HFFc6 (cell line): ENCODE measurements around the gene IFIT1B. TPM values are rescaled to one million over a fixed set of nuclear protein-coding genes. Genes with fewer than 3 reads are reported as not detected.
A peak's percentile ranks its signal among the peaks of the same experiment; 100 is the strongest.
"Not testable (repeated sequence)": the region's sequence is repeated elsewhere in the genome, so short reads cannot be mapped to it uniquely, and the experiment has no call there.

ENCODE experiments used
- DNase-seq: peaks from one replicate; pipeline ENCODE4 v3.0.0-alpha.2; 2018
- H3K27ac Mint-ChIP-seq: 2 replicates; pipeline ENCODE4 v1.8.0; 2020; ENCODE audit warnings: mild to moderate bottlenecking, mixed read lengths
- H3K27me3 Mint-ChIP-seq: 2 replicates; pipeline ENCODE4 v1.8.0; 2021; ENCODE audit warnings: mild to moderate bottlenecking, moderate library complexity, mixed read lengths; ENCODE audit not compliant: insufficient read depth
- H3K36me3 Mint-ChIP-seq: 2 replicates; pipeline ENCODE4 v1.8.0; 2021; ENCODE audit warnings: low read depth, mixed read lengths
- H3K4me1 Mint-ChIP-seq: 2 replicates; pipeline ENCODE4 v1.8.0; 2020; ENCODE audit warnings: low read depth, mixed read lengths
- H3K4me3 Mint-ChIP-seq: 2 replicates; pipeline ENCODE4 v1.8.0; 2020; ENCODE audit warnings: mild to moderate bottlenecking, moderate library complexity, mixed read lengths
- H3K9me3 Mint-ChIP-seq: 2 replicates; pipeline ENCODE4 v1.8.0; 2020; ENCODE audit warnings: mild to moderate bottlenecking, mixed read lengths
- long read RNA-seq: library from polyadenylated mRNA; unstranded; transcript quantifications from one replicate; pipeline ENCODE4 v2.0.0, GENCODE V29; 2019
- total RNA-seq, 6 experiments: library from RNA; stranded (reverse); fragmentation: NEBNext Ultra II Directional; extraction: Animal tissue kit (Norgen Biotek cat#: 25700); gene quantifications; 2 replicates in 1 of 6; 3 replicates in 5 of 6; pipeline ENCODE4 v1.2.3, GENCODE V29; 2021
- TF ChIP-seq, protein P1 (sequence below): fragments of 200-600 bp; sonication (generic); IDR thresholded peaks from 2 replicates; pipeline ENCODE4 v1.5.0; 2021; ENCODE audit warnings: antibody characterized with exemption, mild to moderate bottlenecking

Gene IFIT1B, protein sequence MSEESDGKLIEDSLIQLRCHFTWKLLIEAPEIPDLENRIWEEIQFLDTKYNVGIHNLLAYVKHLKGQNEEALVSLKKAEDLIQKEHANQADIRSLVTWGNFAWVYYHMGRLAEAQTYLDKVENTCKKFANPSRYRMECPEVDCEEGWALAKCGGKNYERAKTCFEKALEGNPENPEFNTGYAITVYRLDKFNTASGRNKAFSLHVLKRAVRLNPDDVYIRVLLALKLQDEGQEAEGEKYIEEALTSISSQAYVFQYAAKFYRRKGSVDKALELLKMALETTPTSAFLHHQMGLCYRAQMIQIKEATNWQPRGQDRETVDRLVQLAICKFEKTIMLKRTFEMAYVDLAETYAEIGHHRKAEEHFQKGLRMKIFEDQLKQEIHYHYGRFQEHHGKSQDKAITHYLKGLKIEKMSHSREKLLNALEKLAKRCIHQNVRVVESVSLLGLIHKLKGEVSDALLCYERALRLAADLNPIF
- not detected for total RNA-seq
- long read RNA-seq: 0 reads

DNA sequence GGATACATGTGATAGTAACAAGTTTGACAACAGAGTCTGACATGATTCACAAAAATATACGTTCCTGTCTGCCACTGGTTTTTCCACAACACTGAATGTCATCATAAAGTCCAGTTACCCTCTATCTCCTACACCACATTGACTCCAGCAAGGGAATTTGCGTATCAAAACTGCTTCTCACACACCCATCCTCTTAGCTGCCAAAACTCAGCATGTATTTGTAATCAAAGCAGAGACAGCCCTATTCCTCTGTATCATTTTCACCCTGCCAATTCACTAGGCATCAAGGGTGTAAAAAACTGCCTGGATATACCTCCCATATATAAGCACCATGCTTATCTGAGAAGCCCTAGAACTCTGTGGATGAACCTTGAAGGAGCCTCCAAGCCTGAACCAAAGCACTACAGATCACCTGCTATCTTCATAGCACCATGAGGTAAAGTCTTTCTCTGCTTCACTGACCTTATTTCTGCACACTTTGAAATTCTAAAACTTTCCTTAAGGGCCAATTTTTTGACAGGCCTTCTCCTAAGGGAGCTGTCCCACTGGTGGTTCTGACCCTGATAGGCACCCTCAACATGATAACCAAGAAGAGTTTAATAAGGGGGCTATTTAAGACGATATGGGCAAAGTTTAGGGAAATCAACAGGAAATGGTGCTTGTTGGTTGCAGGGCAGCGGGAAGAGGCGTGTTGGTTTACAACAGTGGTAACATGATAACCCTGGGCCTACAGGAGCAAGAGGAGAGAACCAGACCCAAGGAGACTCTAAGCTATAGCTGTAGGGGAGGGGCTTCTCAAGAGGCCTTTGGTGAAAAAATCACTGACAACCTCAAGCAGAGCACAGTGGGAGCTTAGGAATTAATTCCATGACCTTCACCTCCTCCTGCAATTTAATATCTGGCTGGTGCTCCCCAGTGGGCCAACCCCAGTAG lies at the start of gene IFIT1B:
TSS of gene IFIT1B (plus strand) at position 352 of the 933 bp plus-strand sequence. CDS start at position 432, 80 bp downstream.
- DNase-seq: no peak
- Mint-ChIP-seq H3K36me3 (no peaks in the 10 kb centered on the region), H3K4me1 (peaks cover 29% of the 10 kb centered on the region), H3K27me3 (0 out of 2 replicates have a peak, but pooled peaks cover 2% of the 10 kb centered on the region), H3K4me3 (no peak within 1 kb of the TSS), H3K27ac (no peak within 1 kb of the TSS), H3K9me3 (no peaks in the 10 kb centered on the region)
- TF ChIP-seq, protein P1, sequence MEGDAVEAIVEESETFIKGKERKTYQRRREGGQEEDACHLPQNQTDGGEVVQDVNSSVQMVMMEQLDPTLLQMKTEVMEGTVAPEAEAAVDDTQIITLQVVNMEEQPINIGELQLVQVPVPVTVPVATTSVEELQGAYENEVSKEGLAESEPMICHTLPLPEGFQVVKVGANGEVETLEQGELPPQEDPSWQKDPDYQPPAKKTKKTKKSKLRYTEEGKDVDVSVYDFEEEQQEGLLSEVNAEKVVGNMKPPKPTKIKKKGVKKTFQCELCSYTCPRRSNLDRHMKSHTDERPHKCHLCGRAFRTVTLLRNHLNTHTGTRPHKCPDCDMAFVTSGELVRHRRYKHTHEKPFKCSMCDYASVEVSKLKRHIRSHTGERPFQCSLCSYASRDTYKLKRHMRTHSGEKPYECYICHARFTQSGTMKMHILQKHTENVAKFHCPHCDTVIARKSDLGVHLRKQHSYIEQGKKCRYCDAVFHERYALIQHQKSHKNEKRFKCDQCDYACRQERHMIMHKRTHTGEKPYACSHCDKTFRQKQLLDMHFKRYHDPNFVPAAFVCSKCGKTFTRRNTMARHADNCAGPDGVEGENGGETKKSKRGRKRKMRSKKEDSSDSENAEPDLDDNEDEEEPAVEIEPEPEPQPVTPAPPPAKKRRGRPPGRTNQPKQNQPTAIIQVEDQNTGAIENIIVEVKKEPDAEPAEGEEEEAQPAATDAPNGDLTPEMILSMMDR: no peak

DNA sequence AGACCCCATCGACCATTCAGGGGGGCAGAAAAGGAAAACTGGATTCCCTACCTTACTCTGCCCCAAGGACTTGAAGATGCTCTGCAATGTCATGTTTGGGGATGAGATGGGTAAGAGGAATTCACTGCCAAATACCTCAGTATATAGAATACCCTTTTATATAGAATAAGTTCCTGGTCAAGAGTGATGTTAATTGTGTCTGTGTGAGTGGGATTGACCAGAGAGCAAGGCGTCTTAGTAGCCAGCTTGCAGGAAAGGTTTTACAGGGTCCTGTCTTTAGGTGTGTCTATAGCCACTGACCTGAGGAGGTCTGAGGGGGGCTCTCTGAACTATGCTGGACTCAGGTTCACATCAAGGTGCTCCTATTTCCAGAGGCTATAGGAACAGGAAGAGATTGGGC lies 48.7 kb upstream of the IFIT1B start:
- DNase-seq: no peak
- H3K27me3 Mint-ChIP-seq: peaks cover 2% of the 10 kb centered on the region; the same call in 1 of the 2 replicates
- peaks cover 4% of the 10 kb centered on the region; the same call in 1 of the 2 replicates for H3K36me3 Mint-ChIP-seq
- H3K27ac Mint-ChIP-seq: peak overlapping the region; percentile 99
- H3K4me3 Mint-ChIP-seq: peak overlapping the region; percentile 92; the same call in 1 of the 2 replicates
- H3K9me3 Mint-ChIP-seq: no peaks in the 10 kb centered on the region
- peaks cover 79% of the 10 kb centered on the region for H3K4me1 Mint-ChIP-seq
- TF ChIP-seq, protein P1: no peak

DNA sequence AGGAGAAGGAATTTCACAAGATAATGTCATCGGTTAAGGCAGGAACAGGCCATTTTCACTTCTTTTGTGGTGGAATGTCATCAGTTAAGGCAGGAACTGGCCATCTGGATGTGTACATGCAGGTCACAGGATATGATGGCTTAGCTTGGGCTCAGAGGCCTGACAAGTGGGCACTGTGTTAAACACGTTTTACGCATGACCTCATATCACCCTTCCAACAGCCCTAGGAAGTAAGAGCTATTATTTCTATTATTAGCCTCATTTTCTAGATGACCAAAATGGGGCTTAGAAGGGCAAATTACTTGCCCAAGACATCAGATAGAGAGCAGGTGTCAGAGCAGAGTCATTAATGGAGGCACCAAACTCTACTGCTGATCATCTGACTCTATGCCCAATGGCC lies 47.8 kb upstream of the IFIT1B start:
- peaks cover 80% of the 10 kb centered on the region for H3K4me1 Mint-ChIP-seq

DNA sequence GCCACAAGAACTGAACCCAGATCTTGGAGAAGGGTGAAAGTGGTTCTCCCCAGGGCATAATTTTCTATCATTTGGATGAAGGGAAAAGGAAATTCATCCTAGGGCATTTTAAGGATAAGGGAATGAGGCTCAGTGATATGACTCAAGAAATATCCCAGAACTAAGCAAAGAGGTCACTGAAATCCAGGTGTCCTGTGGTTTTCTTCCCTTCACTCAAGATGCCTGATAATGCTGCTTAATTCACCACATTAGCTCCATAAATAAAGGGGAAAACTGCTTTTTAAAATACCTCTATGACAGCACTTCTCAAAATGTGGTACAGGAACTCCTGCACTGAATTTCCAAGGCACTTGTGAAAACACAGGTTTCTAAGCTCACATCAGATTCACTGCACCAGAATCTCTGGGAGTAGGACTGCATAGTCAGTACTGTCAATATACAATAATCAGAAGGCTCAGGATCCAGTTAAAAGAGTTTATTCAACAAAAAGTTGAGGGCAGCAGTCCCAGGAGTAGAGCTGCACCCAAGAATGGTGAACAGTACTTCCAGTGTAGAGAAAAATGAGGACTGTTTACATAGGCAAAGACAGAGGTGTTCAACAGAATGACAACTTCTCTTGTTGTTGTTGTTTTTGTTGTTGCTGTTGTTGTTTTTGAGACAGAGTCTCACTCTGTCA lies 47.2 kb upstream of the IFIT1B start:
- Mint-ChIP-seq H3K4me1 (peaks cover 76% of the 10 kb centered on the region), H3K4me3 (no peak overlapping the region; the same call in 1 of the 2 replicates), H3K36me3 (0 out of 2 replicates have a peak, but pooled peaks cover 6% of the 10 kb centered on the region), H3K27ac (peak overlapping the region; percentile 48), H3K27me3 (peaks cover 2% of the 10 kb centered on the region; the same call in 1 of the 2 replicates), H3K9me3 (no peaks in the 10 kb centered on the region)
- TF ChIP-seq, protein P1: no peak
- no peak for DNase-seq

More for the DNA sequence above, 47.8 kb upstream of the IFIT1B start:
- Mint-ChIP-seq H3K4me3 (peak overlapping the region; percentile 22; the same call in 1 of the 2 replicates), H3K27ac (peak overlapping the region; percentile 45; the same call in 1 of the 2 replicates)
- not testable (repeated sequence) for H3K9me3 Mint-ChIP-seq, H3K36me3 Mint-ChIP-seq, H3K27me3 Mint-ChIP-seq, DNase-seq

DNA sequence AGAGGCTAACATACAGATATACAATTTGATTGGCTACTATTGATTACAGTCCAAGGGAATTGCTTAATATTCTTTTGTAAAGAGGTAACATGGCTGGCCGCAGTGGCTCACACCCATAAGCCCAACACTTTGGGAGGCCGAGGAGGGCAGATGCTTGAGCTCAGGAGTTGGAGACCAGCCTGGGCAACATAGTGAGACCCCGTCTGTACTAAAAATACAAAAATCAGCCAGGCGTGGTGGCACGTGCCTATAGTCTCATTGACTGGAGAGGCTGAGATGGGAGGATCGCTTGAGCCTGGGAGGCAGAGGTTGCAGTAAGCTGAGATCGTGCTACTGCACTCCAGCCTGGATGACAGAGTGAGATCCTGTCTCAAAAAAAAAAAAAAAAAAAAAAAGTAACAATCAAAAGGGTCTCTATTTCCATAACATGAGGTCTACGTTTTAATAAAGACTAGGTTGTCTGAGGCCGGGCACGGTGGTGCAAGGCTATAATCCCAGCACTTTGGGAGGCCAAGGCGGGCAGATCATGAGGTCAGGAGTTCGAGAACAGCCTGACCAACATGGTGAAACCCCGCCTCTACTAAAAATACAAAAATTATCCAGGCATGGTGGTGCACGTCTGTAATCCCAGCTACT lies 46.3 kb upstream of the IFIT1B start:
- Mint-ChIP-seq H3K4me1 (peaks cover 67% of the 10 kb centered on the region), H3K4me3 (peak overlapping the region; percentile 82; the same call in 1 of the 2 replicates), H3K27ac (peak overlapping the region; percentile 86)
- not testable (repeated sequence) for H3K36me3 Mint-ChIP-seq, H3K27me3 Mint-ChIP-seq, H3K9me3 Mint-ChIP-seq, DNase-seq
